NCI-H226 (cell line): Measurements from ENCODE around the gene GUCY1A2.

ENCODE experiments used
- DNase-seq: peaks from one replicate; pipeline ENCODE4 v3.0.0-alpha.2; 2015

The GUCY1A2 gene

GRCh38 chr11:106724293-106724892 is 293.9 kb downstream of the GUCY1A2 start:
- DNase-seq = peak; percentile 79

- DNase-seq = no peak
Observed at GRCh38 chr11:106723071-106723470, 295.2 kb downstream of the GUCY1A2 start.

- no peak for DNase-seq
Observed at GRCh38 chr11:106717222-106717621, 301.1 kb downstream of the GUCY1A2 start.

GRCh38 chr11:106714199-106714598 is 304.1 kb downstream of the GUCY1A2 start:
- DNase-seq = no peak

GRCh38 chr11:106708348-106708747 is 309.9 kb downstream of the GUCY1A2 start:
- DNase-seq = no peak

GRCh38 chr11:106706355-106706754 is 311.9 kb downstream of the GUCY1A2 start:
- DNase-seq = peak; percentile 66

GRCh38 chr11:106702805-106703204 is 315.5 kb downstream of the GUCY1A2 start:
- DNase-seq = no peak

- DNase-seq = peak; percentile 62
Observed at GRCh38 chr11:106697058-106697457, 321.2 kb downstream of the GUCY1A2 start.

- peak; percentile 32 for DNase-seq
Observed at GRCh38 chr11:106695506-106695905, 322.8 kb downstream of the GUCY1A2 start.

GRCh38 chr11:106694501-106694900 is 323.8 kb downstream of the GUCY1A2 start:
- no peak for DNase-seq

- no peak for DNase-seq
Observed at GRCh38 chr11:106691807-106692365, 326.4 kb downstream of the GUCY1A2 start.

- DNase-seq = no peak
Observed at GRCh38 chr11:106690923-106691322, 327.4 kb downstream of the GUCY1A2 start.

- no peak for DNase-seq
Observed at GRCh38 chr11:106684944-106685343, 333.3 kb downstream of the GUCY1A2 start.

GRCh38 chr11:106683435-106683834 is 334.8 kb downstream of the GUCY1A2 start:
- no peak for DNase-seq

- DNase-seq = no peak
Observed at GRCh38 chr11:106681435-106681834, 336.8 kb downstream of the GUCY1A2 start.

- DNase-seq = no peak
Observed at GRCh38 chr11:106679581-106679980, 338.7 kb downstream of the GUCY1A2 start.

- no peak for DNase-seq
Observed at GRCh38 chr11:106679181-106679580, 339.1 kb downstream of the GUCY1A2 start.

GRCh38 chr11:106670069-106670468 is 348.2 kb downstream of the GUCY1A2 start:
- no peak for DNase-seq

GRCh38 chr11:106668147-106668546 is 350.1 kb downstream of the GUCY1A2 start:
- DNase-seq = peak; percentile 72

- DNase-seq = no peak
Observed at GRCh38 chr11:106656646-106657045, 361.6 kb downstream of the GUCY1A2 start.

GRCh38 chr11:106644824-106645223 is 373.5 kb downstream of the GUCY1A2 start:
- DNase-seq = peak; percentile 24

- DNase-seq = no peak
Observed at GRCh38 chr11:106642331-106642730, 375.9 kb downstream of the GUCY1A2 start.

GRCh38 chr11:106632283-106632682 is 386.0 kb downstream of the GUCY1A2 start:
- no peak for DNase-seq

GRCh38 chr11:106627694-106628093 is 390.6 kb downstream of the GUCY1A2 start:
- DNase-seq = no peak

GRCh38 chr11:106625566-106625965 is 392.7 kb downstream of the GUCY1A2 start:
- no peak for DNase-seq
